Right kidney (tissue), 1 donor: ENCODE measurements around the gene LRRC47.
A peak's percentile ranks its signal among the peaks of the same experiment; 100 is the strongest.

Experiments
- DNase-seq: peaks from one replicate; pipeline ENCODE4 v3.0.0-alpha.2; 2016

Gene LRRC47

DNA sequence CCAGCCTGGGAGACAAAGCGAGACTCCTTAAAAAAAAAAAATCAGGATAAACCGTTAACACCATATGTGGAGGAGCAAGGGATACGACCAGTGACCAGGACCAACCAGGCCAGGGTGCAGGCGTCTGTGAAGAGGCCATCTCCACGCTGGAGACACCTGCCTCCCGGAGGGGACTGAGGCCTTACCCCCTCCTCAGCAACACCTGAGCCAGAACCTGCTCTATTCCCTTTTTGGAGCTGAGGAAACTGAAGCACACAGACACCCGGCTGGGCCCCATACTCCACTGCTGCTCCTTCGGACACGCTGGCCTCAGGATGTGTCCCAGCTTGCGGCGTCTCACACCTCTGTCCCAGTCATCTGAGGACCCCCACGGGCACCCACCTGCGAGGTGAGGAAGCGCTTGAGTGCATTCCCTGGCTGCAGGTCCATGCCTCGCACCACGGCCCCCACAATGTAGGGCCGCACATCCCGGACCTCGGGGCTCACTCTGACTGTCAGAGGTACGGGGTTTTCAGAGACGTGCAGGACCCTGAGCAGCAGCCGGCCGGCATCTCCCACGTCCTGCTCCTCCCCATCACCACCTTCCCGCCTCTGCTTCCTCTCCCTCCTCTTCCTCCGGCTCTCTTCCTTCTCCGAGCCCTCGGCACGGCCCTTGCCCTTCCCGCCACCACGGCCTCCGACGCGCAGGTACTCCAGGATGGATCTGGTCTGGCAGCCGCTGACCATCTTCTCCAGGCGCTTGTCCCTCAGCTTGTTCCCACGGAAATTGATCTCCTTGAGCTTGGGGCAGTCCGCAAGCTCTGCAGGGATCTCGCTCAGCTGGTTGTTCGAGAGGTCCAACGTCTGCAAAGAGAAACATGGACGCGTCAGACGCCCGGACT is 9.6 kb downstream of the LRRC47 start:
- DNase-seq, result no peak

DNA sequence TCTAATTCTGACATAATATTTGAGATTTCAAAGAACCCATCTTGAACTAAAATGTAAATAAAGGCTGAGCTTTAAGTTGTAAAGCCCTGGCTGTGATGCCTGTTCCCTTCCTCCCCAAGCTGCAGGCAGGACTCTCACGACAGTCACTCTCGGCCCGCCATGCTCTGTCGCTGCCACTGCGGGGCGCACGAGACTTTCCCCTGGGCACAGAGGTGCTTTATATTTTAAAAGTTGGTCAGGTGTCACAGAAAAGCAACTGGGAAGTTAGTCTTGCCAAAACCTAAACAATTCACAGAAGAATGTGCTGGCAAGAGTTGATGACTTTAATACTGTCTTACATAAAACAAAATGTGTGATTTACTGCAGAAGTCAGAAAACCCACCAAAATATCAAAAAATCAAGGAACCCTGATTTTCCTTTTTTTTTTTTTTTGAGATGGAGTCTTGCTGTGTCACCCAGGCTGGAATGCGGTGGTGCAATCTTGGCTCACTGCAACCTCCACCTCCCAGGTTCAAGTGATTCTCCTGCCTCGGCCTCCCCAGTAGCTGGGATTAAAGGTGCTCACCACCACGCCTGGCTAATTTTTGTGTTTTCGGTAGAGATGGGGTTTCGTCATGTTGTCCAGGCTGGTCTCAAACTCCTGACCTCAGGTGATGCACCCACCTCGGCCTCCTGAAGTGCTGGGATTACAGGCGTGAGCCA is 10.7 kb downstream of the LRRC47 start:
- DNase-seq, result no peak

DNA sequence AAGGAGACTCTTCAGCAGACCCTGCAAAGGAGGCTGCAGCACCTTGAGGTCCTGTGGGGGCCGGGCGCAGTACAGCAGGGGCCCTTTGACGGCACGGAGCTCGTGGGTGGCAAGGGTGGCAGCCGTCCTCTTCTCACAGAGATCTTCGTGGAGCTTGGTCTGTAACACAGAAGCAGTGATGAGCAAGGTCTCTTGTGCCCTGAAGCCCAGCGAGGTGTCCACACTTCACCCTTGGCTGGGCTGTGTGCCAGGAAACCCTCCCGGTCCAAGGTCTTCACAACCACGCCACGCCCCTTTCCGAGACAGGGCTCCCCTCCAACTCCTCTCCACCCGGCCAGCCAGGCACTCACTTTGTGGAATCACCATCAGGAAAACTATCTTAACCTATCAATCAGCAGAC is 11.3 kb downstream of the LRRC47 start:
- DNase-seq, result no peak

DNA sequence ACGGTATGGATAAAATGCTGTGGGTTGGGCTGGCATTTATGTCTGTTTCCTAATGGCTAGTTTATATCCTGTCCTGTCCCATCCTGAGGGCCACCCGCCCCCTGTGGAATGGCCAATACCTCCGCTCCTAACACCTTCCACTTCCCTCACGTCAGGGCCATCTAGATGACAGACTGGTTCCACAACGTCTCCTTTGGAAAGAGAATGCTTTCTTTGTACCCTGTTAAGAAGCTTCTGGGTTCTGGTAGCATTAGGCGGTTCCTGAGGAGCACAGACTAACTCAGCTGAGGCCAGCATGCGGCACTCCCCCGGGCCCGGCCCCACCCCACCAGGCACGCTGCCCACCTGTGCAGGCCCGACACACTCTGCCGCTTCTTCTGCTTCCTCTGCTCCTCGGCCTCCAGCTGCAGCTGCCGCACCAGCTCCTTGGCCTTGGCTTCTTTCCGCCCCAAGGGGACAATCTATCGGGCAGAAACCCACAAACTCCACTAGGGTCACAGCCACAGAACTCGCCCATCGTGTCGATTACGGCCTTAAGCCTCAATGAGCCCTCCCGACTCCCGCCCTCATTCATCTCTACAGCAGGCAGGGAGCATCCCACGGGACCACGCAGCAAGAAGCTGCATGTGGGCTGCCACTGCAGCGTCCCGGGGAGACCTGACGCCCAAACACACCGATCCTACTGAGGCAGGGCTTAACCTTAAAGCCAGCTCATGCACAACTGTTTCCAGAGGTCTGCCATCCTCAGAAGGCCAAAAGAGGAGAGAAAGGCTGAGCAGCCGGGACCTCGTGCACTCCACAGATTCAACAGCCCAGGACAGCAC is 12.4 kb downstream of the LRRC47 start:
- no peak for DNase-seq

DNA sequence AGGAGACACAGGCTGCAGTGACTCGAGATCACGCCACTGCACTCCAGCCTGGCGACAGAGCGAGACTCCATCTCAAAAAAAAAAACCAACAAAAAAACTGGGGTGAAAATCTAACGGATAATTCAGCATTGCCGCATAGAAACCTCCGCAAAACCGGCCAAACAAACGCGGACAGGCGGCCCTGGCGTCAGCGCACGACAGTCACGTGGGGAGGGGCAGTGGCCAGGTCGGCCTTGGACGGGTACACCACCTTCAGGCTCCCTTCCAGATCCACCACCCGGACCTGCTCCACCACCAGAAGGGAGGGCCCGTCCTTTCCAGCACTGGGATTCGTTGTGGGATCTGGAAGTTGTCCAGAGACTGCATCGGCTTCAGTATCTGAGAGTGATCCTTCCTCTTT is 15.4 kb downstream of the LRRC47 start:
- DNase-seq, result no peak

DNA sequence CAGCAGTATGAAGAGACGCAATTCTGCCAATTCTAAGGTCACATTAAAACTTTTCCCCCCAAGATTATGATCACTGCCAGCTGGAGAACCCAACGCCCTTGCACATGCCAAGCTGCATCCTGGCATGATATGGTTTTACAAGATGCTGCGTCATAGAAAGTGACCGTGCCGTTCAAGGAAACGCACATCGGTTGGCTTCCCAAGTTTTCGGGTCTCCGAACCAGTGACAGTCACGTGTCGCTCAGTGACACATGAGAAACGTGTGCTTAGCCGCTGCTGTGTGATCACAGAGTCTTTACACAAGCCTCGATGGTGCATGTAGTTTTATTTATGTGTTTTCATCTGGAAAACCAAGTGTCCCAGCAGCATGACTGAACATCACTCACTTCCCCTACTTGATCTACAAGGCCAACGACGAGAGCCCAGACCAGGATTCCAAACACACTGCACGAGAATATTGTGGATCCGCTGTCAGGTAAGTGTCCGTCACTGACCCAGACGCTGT is 16.3 kb downstream of the LRRC47 start:
- DNase-seq, result no peak

DNA sequence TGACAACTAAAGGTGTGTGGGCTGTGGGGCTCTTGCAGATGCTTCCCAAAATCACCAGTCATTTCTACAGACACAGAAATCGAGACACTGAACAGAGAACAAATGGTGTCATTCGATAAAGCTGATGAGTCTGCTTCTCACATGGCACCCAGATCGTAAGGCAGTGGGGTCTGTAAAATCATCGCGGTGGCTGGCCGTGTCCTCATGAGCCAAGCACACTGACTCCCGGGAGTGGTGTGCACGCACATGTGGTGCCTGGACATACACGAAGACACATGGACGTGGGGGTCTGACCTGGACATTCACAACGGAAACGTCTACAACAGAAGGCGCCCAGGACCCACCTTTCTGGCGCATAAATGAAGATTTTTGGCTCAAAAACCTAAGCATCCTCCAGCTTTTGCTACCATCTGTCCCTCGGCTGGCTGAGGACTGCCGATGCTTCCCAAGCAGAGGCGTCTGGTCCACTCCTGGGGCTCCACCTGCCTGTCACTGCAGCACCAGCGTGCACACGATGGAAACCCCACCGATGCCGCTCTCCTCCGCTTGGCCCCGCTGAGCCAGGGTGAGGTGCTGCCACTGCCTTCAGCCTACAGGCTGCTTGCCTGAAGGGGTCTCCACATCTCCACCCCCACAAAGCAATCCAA is 16.9 kb downstream of the LRRC47 start:
- DNase-seq, result no peak

DNA sequence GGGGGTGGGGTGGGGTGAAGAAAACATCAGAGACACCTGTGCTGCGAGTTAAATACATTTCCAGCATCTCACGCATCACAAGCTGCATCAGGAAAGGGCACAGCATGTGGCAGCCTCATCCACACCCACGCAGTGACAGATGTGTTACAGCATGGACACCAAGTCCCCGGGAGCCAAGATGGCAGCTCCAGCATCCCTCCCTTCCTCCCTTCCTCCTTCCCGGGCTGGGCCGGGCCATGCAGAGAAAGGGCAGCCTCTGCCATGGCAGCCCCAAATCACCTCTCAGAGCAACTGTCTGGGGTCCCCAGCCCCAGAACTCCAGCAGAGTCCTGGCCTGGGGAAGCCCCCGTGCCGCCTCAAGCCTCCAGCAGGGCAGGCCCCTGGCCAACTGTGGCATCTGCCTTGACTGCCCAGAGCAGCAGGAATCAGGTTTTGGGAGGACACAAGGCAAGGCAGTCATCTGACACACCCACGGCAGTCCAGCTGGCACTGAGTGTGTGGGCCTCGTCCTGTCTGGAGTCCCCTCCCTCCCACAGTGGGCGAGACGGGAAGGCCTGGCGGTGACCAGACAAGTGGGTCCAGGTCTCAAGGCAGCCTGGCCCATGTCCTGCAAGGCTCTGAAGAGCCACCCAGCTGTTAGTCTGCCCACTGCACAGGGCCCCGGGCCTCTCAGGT is 17.6 kb downstream of the LRRC47 start:
- no peak for DNase-seq

DNA sequence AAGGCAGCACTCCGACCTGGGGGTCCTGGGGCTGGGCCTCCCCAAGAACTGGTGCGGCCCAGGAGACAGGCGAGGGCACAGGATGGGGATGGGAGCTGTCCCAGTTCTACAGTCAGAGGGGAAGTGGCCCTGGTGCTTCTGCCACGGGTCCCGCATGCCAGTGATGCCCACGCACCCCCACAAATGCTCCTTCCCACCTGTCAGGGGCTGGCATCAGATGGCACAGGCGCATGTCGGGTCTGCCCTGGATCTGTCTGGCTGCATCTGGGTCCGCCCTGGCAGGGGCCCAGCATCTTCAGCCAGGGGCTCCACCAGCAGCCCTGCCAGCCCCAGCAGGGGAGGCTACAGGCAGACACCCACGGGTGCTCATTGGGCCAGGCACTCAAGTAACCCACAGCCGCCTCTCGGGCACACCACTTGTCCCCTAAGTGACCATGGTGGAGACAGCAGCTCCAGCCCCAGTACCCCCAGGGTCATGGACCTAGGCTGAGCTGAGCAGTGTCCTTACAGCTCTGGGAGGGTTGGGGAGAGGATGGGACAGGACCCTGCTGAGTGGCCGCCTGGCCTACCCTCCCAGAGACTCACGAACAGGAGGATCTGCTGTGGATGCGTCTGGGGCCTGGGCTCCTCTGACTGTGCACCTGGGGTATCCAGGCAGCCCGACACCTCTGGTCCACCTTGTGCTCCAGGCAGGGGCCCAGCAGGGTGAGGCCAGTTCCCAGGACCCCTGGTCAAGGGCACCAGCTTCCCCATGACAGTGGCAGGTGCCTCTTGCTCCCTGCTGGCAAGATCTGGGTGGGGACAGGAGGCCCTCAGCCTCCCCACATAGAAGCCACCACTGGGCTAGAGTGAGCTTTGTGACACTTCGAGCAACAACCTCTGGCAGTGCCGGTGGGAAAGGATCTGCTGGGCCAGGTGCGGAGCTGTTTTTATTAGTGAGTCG is 18.4 kb downstream of the LRRC47 start:
- DNase-seq, result no peak

DNA sequence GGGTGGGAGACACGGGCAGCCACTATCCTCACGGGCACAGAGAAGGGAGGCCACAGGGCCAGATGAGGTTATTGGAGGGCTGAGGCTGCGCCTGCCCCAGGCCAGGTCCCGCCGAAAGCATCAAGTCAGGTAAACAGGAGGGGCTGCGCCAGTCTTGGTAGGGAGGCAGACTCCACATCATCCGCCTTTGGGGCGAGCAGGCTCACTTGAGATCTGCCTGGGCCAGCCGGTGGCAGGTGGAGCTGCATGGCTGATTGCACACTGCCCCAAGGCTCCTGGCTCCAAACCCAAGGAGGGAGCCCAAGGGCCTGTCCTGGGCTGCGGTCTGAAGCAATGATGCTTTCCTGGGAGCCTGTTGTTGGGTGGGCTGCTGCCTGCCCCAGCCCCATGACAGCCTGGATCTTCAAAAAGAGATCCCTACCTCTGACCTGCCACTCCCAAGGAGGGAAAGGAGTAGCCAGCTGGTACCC is 19.2 kb downstream of the LRRC47 start:
- no peak for DNase-seq

DNA sequence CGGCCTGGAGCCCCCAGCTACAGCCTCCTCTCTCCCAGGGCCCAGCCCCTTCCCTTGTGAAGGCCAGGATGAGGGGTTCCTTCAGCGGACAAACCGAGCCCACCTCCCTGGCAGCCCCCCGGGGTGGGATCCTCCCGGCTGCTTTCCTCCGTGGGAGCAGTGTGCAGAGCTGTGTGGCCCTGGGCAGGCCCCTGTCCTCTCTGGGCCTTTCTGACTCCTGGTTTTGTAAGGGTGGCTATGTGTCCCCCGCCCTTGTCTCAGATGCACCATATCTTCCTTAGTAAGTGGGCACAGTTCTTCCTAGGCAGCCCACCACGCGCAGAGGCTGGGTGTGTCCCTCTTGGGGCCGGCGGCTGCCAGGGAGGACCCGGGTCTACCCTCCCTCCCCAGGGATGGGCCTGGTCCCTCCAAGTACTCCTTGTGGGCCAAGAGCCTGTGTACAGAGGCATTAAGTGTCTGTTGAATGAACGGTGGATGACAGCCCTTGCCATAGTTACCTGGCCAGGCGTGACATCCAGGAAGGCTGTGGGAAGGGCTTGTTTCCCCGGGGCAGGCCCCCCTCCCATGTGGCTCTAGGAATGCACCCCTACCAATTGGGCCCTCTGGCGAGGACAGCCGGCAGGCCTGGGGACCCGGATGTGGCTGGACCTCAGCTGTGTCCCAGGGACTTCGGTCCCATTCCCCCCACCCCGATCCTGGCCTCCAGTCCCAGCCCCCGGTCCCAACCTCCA is 19.9 kb downstream of the LRRC47 start:
- DNase-seq, result no peak

DNA sequence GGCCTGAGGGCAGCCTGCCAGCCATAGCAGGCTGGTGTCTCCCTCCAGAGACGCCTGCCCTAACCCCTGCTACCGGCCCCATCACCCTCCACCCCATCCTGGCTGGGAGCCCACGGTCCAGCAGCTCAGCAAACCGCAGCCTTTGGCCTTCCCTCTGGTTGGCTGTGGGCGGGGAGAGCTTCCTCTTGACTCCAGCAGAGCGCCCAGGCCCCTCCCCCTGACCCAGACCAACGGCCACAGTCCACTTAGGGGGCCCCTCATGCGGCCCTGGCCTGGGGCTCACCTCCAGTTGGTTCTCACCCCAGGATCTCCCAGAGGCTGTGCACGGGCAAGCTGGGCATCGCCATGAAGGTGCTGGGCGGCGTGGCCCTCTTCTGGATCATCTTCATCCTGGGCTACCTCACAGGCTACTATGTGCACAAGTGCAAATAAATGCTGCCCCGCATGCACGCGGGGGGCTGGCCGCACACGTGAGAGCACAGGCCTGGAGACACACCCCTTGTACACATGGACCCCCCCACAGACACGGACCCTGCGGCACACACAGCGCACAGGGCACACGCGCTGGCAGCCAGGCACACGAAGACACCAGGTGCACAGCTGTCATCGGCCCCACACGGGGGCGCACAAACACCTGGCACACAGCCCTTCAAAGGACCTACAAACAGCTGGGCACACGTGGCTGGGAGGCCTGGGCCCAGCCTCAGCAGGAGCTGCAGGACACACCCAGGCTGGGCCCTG is 20.6 kb downstream of the LRRC47 start:
- DNase-seq, result peak; percentile 74

DNA sequence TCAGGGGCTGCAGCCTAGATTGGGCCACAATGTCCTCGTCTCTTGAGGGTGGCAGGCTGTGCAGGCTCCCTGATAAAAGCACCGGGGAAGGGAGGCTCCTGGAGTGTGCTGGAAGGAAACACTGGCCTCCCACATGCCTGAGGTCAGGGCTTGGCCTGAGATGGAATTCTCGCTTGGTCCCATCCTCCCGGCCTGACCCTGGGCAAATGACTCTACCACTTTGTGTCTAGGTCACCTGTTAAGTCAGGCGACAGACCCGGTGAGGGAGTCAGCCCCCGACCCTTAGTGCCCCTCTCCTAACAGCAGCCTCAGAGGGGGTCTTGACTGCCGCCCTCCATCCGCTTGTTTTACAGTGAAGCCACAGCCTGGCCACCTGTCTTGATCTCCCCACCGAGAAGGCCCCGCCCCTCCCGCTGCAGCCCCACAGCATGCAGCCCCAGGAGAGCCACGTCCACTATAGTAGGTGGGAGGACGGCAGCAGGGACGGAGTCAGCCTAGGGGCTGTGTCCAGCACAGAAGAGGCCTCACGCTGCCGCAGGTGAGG is 21.3 kb downstream of the LRRC47 start:
- DNase-seq, result peak; percentile 58

DNA sequence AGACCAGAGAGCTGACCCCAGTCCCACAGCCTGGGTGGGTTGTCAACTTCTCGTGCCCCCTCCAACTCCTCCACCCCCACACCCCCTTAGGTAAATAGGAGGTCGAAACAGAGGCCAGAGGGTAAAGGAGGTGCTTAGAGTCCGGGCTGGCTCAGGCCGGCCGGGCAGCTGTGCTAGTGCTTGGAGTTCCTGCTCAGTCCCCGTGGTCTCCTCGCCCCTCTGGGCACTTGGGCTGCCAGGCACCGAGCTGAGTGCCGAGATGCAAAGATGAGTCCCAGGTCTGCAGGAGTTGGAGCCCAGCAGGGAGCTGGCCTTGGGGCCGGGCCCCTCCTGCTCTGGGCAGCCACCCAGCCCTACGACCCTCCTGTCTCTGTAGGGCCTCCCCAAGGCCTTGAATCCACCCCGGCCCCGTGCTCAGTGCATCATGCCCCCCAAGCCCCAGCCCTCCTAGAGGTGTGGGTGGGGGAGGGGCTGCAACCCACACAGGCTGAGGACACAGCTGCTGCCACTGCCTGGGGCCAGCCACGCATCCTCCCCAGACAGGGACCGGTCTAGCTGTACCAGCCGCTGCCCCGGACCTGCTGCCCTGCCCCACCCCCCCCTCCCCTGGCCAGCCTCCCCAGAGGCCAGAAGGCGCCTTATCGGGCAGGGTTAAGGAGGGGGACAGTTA is 21.9 kb downstream of the LRRC47 start:
- DNase-seq, result no peak

DNA sequence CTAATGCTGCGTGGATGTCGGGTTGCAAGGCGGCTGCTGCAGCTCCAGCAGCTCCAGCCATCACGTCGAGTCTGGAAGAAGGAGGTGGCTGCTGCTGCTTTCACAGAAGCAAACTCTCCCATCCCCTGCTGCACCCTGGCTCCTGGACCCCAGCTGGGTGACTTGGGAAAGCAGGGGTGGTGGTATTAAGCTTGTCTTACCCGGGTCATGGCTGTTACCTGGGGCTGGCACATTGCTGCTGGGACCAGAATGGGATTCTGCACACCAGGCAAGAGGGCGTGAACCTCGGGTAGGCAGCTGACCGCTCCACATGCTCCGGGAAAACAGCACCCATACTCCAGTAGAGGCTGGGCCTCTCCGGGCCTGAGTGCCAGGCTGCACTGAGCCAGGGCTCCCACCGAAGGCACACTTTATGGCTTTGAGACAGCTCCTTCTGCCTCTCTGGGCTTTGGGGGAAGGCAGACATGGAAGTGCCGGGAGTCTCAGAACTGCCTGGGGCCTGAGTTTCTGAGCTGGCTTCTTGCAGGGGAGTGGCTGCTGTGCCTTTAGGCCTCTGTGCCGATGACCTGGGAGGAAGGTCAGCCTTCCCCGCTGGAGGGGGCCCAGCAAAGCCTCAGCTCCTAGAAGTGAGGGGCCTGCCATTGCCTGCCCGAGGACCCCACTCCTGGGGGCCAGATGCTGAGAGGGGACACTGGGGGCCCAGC is 22.6 kb downstream of the LRRC47 start:
- no peak for DNase-seq

DNA sequence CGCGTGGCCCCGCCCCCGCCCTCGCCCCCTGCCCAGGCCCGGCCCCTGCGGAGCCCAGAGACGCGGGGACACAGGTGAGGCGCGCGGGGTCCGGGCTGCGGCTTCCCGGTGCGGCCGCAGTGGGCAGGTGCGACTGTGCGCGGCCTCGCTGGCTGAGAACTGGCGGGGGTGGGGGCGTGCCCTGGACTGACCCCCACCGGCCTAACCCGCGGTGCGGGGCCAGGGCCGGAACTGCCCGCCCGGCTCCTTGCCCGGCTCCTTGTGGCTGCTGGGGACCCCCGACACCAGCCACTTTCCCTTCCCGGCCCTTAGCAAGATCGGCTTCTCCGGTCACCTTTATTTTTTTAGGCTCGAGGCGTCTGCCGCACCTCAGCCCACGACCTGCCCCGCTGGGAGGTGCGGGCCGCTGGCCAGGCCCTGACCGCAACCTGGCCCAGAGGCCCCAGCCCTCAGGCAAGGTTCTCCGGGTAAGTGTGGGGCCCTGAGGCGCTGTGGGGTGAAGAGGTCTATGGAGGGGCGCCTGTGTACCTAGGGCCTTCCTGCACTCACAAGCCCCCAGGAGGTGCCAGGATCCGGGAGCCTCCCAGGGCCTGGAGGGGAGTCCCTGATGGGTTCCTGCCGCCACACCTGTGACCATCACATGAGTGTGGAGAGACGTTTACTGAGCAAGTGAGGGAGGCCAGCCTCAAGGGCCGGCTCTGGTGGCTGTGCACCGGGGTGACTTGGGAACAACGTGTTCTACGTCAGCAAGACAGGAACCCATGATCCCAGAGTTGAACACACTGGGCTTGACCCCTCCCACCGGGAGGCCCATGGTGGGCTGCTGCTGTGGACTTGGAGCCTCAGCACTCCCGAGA is 23.4 kb downstream of the LRRC47 start, which contains the start of gene SMIM1:
Gene SMIM1 (plus strand): TSS at position 35 of the 857 bp plus-strand sequence. CDS start 2,625 bp downstream, outside the sequence.
- DNase-seq, result peak; percentile 70
